ENCODE data around the gene EPB41L4B. TPM values are rescaled to one million over a fixed set of nuclear protein-coding genes. Genes with fewer than 3 reads are reported as not detected.
"Not testable (repeated sequence)": the region's sequence is repeated elsewhere in the genome, so short reads cannot be mapped to it uniquely, and the experiment has no call there.

EPB41L4B gene
- total and polyA plus RNA-seq, 2 of the 13 experiments (the other 11 are each of a cell fraction or from before 2014, with no cell fraction given) = 17.6 to 22.1 TPM

DNA sequence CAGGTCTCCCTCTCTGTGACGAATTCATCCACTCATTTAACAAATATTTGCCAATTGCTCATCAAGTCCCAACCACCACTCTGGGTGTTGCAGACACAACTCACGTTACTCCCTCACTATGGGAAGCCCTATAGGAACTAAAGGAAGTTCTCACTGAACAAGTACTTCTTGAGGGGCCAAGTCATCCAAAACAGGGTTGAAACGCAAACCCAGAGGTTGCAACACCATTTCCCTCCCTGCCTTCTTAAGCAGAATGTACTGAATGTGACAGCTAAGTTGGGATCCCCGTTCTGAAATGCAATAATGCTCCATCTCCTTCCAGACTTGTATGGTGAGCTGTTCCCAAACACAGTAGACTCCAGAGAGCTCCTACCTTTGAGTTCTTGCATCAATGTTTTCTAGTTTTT is 34.3 kb downstream of the EPB41L4B start (continued):
- no peak for TF ChIP-seq ZNF75D (CRISPR knock-in tag; IDR thresholded peaks at IDR 0.05; ENCODE audit: borderline replicate concordance)

DNA sequence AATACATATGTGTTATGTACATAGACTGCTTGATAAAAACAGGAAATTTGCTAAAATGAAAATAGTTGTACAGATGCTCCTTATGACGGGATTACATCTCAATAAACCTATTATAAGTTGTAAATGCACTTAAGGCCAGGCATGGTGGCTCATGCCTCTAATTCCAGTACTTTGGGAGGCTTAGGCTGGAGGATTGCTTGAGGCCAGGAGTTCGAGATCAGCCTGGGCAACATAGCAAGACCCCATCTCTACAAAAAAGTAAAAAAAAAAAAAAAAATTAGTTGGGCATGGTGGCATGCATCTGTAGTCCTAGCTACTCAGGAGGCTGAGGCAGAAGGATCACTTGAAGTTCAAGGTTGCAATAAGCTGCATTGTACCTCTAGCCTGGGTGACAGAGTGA is 37.2 kb downstream of the EPB41L4B start:
- H3K27me3 ChIP-seq (ENCODE audit: control insufficient read depth in 1 of 2, insufficient read depth in 2 of 2, low read length in 2 of 2); H3K36me3 ChIP-seq (replicated peaks in 1 of 2; ENCODE audit: control insufficient read depth in 1 of 2, insufficient read depth in 2 of 2, low read length in 2 of 2); H3K4me1 ChIP-seq (ENCODE audit: insufficient read depth, low read length); H3K9me3 ChIP-seq (ENCODE audit: low read length); CTCF ChIA-PET (ENCODE audit: low intra/inter-chr PET ratio, low total read pairs); H3K4me3 ChIP-seq (replicated peaks in 1 of 3; ENCODE audit: insufficient read depth in 1 of 3, low read depth in 2 of 3, low read length in 3 of 3); in situ Hi-C loops (cut with HindIII; ENCODE audit: extremely low pct_ligation_motif_present, low pct_unique_long_range_greater_than_20kb); DNase-seq (ENCODE audit: low spot score); H3K9ac ChIP-seq (ENCODE audit: insufficient read depth, low read depth, low read length); POLR2A ChIA-PET; H2AFZ ChIP-seq (ENCODE audit: low read length); H3K4me2 ChIP-seq (ENCODE audit: low read depth, low read length); ATAC-seq; H3K27ac ChIP-seq (ENCODE audit: extremely low read length, insufficient read depth, low read length); H4K20me1 ChIP-seq (ENCODE audit: insufficient read depth, low read length); BruUV-seq (replicated peaks); intact Hi-C loops (cut with micrococcal nuclease; ENCODE audit: unreplicated experiment); FAIRE-seq: not testable (repeated sequence)
- H3K79me2 ChIP-seq (ENCODE audit: insufficient read depth, low read length) = peaks cover 13% of the 10 kb centered on the region
- 97% methylated on average over 2 of the region's 2 CpGs for WGBS (ENCODE audit: low lambda C conversion rate)
- TF ChIP-seq ZNF121 (CRISPR knock-in tag; IDR thresholded peaks at IDR 0.05) = peak; percentile 65; the same call in 1 of the 2 replicates

DNA sequence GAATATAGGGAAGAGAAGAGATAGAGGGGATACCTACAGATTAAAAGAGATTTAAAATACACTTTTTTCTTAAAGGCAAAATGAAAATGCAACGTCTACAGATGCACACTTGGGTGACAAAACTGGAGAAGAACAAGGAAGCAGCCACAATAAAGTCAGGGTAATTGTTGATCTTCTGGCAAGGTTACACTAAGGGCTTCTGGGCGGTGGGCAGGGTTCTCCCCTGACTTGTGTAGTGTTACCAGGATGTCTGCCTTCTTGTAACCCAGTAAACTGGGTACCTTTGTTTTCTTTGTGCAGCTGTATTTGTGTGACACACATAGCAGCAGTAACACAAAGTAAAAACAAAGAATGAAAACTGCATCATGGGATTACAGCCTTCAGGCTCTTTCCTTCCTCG is 37.8 kb downstream of the EPB41L4B start:
- Histone ChIP-seq H3K9ac (ENCODE audit: insufficient read depth, low read depth, low read length) (no peak overlapping the region), H3K27me3 (ENCODE audit: control insufficient read depth in 1 of 2, insufficient read depth in 2 of 2, low read length in 2 of 2) (no peaks in the 10 kb centered on the region), H3K4me1 (ENCODE audit: insufficient read depth, low read length) (peaks cover 8% of the 10 kb centered on the region), H3K4me3 (replicated peaks in 1 of 3; ENCODE audit: insufficient read depth in 1 of 3, low read depth in 2 of 3, low read length in 3 of 3) (no peak overlapping the region), H3K9me3 (ENCODE audit: low read length) (no peaks in the 10 kb centered on the region), H3K79me2 (ENCODE audit: insufficient read depth, low read length) (peaks cover 13% of the 10 kb centered on the region), H3K4me2 (ENCODE audit: low read depth, low read length) (no peak overlapping the region), H4K20me1 (ENCODE audit: insufficient read depth, low read length) (no peaks in the 10 kb centered on the region), H3K27ac (ENCODE audit: extremely low read length, insufficient read depth, low read length) (no peak overlapping the region), H3K36me3 (replicated peaks in 1 of 2; ENCODE audit: control insufficient read depth in 1 of 2, insufficient read depth in 2 of 2, low read length in 2 of 2) (no peaks in the 10 kb centered on the region), H2AFZ (ENCODE audit: low read length) (no peak overlapping the region)
- TF ChIP-seq KMT2A (CRISPR knock-in tag; IDR thresholded peaks at IDR 0.05) (no peak), MIXL1 (CRISPR knock-in tag; IDR thresholded peaks at IDR 0.05) (no peak)
- no TSS peak for BruUV-seq (replicated peaks)
- 92% methylated on average over 3 of the region's 3 CpGs for WGBS (ENCODE audit: low lambda C conversion rate)
- DNase-seq (ENCODE audit: low spot score) (no peak), ATAC-seq (no peak), FAIRE-seq (no peak)
- intact Hi-C loops (cut with micrococcal nuclease; ENCODE audit: unreplicated experiment) = no loop called here
- POLR2A ChIA-PET = no interaction called here
- CTCF ChIA-PET (ENCODE audit: low intra/inter-chr PET ratio, low total read pairs) = no interaction called here
- in situ Hi-C loops (cut with HindIII; ENCODE audit: extremely low pct_ligation_motif_present, low pct_unique_long_range_greater_than_20kb) = no loop called here

Measured in HepG2 (cell line).